GM15510 (cell line): ENCODE measurements around the gene ALDH8A1.

Experiments
- POLR2A ChIP-seq: IDR thresholded peaks from 3 replicates; pipeline ENCODE4 v1.6.1; 2011; ENCODE audit warnings: borderline replicate concordance; ENCODE audit not compliant: insufficient read length; ENCODE audit errors: extremely low read depth

ALDH8A1 gene

GRCh38 chr6:134902936-134903335, 47.0 kb downstream of the ALDH8A1 start:
- no peak for TF ChIP-seq POLR2A

- no peak for TF ChIP-seq POLR2A
These were observed 47.6 kb downstream of the ALDH8A1 start for GRCh38 chr6:134902074-134902861.

- no peak for TF ChIP-seq POLR2A
These were observed 51.3 kb downstream of the ALDH8A1 start for GRCh38 chr6:134898575-134898974.

- TF ChIP-seq POLR2A: no peak
These were observed 53.0 kb downstream of the ALDH8A1 start for GRCh38 chr6:134896910-134897309.

- no peak for TF ChIP-seq POLR2A
These were observed 55.1 kb downstream of the ALDH8A1 start for GRCh38 chr6:134894800-134895199.

GRCh38 chr6:134892362-134892761, 57.5 kb downstream of the ALDH8A1 start:
- TF ChIP-seq POLR2A: no peak

GRCh38 chr6:134891633-134892032, 58.3 kb downstream of the ALDH8A1 start:
- TF ChIP-seq POLR2A: no peak

- TF ChIP-seq POLR2A: no peak
These were observed 61.6 kb downstream of the ALDH8A1 start for GRCh38 chr6:134888316-134888715.

- no peak for TF ChIP-seq POLR2A
These were observed 65.1 kb downstream of the ALDH8A1 start for GRCh38 chr6:134884752-134885151.

- no peak for TF ChIP-seq POLR2A
These were observed 66.6 kb downstream of the ALDH8A1 start for GRCh38 chr6:134883314-134883713.

GRCh38 chr6:134882426-134883038, 67.4 kb downstream of the ALDH8A1 start:
- TF ChIP-seq POLR2A: no peak

- no peak for TF ChIP-seq POLR2A
These were observed 69.3 kb downstream of the ALDH8A1 start for GRCh38 chr6:134880487-134881190.

- TF ChIP-seq POLR2A: no peak
These were observed 71.8 kb downstream of the ALDH8A1 start for GRCh38 chr6:134878136-134878535.

- no peak for TF ChIP-seq POLR2A
These were observed 74.5 kb downstream of the ALDH8A1 start for GRCh38 chr6:134875367-134875766.
